ENCODE results near the gene RIOX2.

DNA sequence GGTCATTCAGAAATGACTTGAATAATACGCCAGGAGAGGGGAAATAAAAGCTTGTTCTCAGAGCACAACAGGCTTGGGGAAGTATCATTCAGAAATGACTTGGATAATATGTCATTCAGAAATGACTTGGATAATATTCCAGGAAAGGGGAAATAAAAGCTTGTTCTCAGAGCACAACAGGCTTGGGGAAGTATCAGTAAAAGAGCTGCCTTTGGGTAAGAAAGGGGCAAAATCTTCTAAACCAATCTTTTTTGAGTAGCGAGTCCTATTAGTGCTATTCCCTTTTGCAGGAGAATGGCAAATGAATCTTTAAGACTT is 42.0 kb upstream of the RIOX2 start:
- TF ChIP-seq, protein P1, sequence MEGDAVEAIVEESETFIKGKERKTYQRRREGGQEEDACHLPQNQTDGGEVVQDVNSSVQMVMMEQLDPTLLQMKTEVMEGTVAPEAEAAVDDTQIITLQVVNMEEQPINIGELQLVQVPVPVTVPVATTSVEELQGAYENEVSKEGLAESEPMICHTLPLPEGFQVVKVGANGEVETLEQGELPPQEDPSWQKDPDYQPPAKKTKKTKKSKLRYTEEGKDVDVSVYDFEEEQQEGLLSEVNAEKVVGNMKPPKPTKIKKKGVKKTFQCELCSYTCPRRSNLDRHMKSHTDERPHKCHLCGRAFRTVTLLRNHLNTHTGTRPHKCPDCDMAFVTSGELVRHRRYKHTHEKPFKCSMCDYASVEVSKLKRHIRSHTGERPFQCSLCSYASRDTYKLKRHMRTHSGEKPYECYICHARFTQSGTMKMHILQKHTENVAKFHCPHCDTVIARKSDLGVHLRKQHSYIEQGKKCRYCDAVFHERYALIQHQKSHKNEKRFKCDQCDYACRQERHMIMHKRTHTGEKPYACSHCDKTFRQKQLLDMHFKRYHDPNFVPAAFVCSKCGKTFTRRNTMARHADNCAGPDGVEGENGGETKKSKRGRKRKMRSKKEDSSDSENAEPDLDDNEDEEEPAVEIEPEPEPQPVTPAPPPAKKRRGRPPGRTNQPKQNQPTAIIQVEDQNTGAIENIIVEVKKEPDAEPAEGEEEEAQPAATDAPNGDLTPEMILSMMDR (IDR thresholded peaks at IDR 0.05), result no peak
- no peak for TF ChIP-seq EZH2 (IDR thresholded peaks at IDR 0.05)
- no peak for TF ChIP-seq EZH2phosphoT487 (IDR thresholded peaks at IDR 0.05)
